Measurements from ENCODE around the gene FOXJ3. TPM values are rescaled to one million over a fixed set of nuclear protein-coding genes. Genes with fewer than 3 reads are reported as not detected.

Gene FOXJ3
- total RNA-seq, 3 donors from 2014 or later: 47.8 to 50.5 (median 49.8) TPM

- H3K4me1 Mint-ChIP-seq (ENCODE audit: low read depth): no peaks in the 10 kb centered on the region
- no peak for ATAC-seq
- H3K27me3 Mint-ChIP-seq (ENCODE audit: low read depth): peaks cover 29% of the 10 kb centered on the region
These were observed 15.1 kb upstream of the FOXJ3 start for GRCh38 chr1:42350086-42350485.

GRCh38 chr1:42348498-42348897, 13.5 kb upstream of the FOXJ3 start:
- DNase-seq: no peak
- ATAC-seq: no peak
- Mint-ChIP-seq H3K9me3 (no peaks in the 10 kb centered on the region), H3K4me3 (no peak overlapping the region), H3K27me3 (ENCODE audit: low read depth) (peaks cover 31% of the 10 kb centered on the region), H3K4me1 (ENCODE audit: low read depth) (no peaks in the 10 kb centered on the region), H3K36me3 (ENCODE audit: insufficient read depth) (no peaks in the 10 kb centered on the region)

More at GRCh38 chr1:42350086-42350485, 15.1 kb upstream of the FOXJ3 start:
- Mint-ChIP-seq H3K36me3 (ENCODE audit: insufficient read depth) (no peaks in the 10 kb centered on the region), H3K4me3 (no peak overlapping the region), H3K9me3 (no peaks in the 10 kb centered on the region)
- no peak for DNase-seq

- no peak for DNase-seq
- no peak for ATAC-seq
These were observed 8.0 kb upstream of the FOXJ3 start for GRCh38 chr1:42343049-42343448.

GRCh38 chr1:42340901-42341300, 5.9 kb upstream of the FOXJ3 start:
- no peaks in the 10 kb centered on the region for H3K9me3 Mint-ChIP-seq
- peaks cover 11% of the 10 kb centered on the region for H3K27me3 Mint-ChIP-seq (ENCODE audit: low read depth)
- H3K4me1 Mint-ChIP-seq (ENCODE audit: low read depth): peaks cover 11% of the 10 kb centered on the region
- H3K4me3 Mint-ChIP-seq: no peak overlapping the region
- no peaks in the 10 kb centered on the region for H3K36me3 Mint-ChIP-seq (ENCODE audit: insufficient read depth)
- ATAC-seq: no peak
- DNase-seq: no peak

More at GRCh38 chr1:42343049-42343448, 8.0 kb upstream of the FOXJ3 start:
- H3K4me3 Mint-ChIP-seq: no peak overlapping the region
- no peaks in the 10 kb centered on the region for H3K9me3 Mint-ChIP-seq
- H3K4me1 Mint-ChIP-seq (ENCODE audit: low read depth): no peaks in the 10 kb centered on the region
- peaks cover 13% of the 10 kb centered on the region for H3K27me3 Mint-ChIP-seq (ENCODE audit: low read depth)
- no peaks in the 10 kb centered on the region for H3K36me3 Mint-ChIP-seq (ENCODE audit: insufficient read depth)

DNA sequence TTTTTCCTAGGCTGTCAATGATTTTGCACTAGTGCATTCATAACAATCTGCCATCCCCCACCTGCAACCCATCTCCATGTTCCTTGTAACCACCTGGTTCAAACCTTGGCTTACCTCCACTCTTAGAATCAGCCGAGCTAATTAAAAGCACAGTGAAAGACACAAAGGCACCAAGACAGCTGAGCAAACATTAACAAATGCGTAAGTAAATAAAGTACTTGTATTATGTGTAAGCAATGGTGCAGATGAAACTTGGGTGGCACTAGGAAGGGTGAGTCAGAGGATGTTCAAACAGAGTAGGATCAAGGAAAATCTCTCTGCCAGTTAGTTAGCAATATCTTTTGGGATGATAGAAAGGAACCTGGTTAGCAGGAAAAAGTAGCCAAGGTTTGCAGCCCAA, 5.1 kb upstream of the FOXJ3 start:
- Mint-ChIP-seq H3K4me1 (ENCODE audit: low read depth) (peaks cover 13% of the 10 kb centered on the region), H3K27me3 (ENCODE audit: low read depth) (peaks cover 3% of the 10 kb centered on the region), H3K9me3 (no peaks in the 10 kb centered on the region), H3K36me3 (ENCODE audit: insufficient read depth) (no peaks in the 10 kb centered on the region), H3K4me3 (no peak overlapping the region)
- no peak for ATAC-seq
- no peak for DNase-seq

DNA sequence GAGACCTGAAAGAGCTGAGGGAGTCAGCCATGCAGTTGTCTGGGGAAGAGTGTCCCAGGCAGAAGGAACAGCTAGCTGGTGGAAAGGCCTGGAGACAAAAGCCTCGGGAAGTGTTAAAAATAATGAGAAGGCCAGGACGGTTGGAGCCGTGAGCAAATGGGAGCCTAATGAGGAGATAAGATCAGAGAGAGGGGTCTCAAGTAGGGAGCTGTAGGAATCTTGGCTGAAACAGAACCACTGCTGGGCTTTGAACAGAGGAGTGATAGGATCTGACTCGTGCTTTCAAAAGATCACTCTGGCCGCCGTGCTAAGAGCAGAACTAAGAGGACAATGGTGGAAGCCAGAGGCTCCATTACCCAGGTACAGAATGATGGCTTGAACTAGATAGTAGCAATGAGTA, 1.9 kb upstream of the FOXJ3 start:
- H3K9me3 Mint-ChIP-seq: no peaks in the 10 kb centered on the region
- no peaks in the 10 kb centered on the region for H3K27me3 Mint-ChIP-seq (ENCODE audit: low read depth)
- peaks cover 32% of the 10 kb centered on the region for H3K4me1 Mint-ChIP-seq (ENCODE audit: low read depth)
- DNase-seq (no peak), ATAC-seq (no peak)
- H3K36me3 Mint-ChIP-seq (ENCODE audit: insufficient read depth): peaks cover under 1% of the 10 kb centered on the region
- peak overlapping the region; percentile 3 for H3K4me3 Mint-ChIP-seq

DNA sequence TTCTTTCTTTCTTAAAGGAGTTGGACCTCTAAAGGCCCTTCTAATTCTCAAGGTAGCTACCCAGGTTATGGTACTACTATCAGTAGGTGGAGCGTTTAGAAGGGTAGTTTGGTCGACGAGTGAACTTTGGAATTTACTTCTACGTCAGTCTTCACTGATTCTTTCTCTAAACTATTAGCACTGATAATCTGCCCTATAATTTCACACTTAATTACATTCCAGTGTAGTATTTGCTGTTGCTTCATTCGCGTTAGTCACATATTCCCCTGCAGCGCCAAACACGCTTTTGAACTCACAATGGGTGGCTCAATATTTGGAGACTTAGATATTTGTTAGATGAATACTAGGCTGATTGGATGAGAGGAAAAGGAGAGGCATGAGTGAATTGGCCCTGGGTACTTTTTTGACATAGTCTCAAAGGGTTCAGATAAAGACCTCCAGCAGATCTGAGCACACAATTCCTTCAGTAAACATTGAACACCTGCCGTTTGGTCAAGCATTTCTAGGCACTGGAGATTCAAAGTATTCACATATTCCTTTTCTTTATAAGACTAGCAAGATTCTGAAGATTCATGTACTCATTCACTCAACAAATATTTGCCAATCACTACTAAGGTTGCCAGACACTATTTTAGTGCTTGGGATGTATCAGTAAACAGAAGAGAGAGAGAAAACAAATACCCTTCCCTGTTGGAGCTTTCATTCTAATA, 929 bp upstream of the FOXJ3 start:
- Mint-ChIP-seq H3K36me3 (ENCODE audit: insufficient read depth) (peaks cover 2% of the 10 kb centered on the region), H3K27me3 (ENCODE audit: low read depth) (no peaks in the 10 kb centered on the region), H3K4me1 (ENCODE audit: low read depth) (peaks cover 37% of the 10 kb centered on the region), H3K9me3 (no peaks in the 10 kb centered on the region), H3K4me3 (peak overlapping the region; percentile 89)
- DNase-seq: no peak
- peak; percentile 4 for ATAC-seq

DNA sequence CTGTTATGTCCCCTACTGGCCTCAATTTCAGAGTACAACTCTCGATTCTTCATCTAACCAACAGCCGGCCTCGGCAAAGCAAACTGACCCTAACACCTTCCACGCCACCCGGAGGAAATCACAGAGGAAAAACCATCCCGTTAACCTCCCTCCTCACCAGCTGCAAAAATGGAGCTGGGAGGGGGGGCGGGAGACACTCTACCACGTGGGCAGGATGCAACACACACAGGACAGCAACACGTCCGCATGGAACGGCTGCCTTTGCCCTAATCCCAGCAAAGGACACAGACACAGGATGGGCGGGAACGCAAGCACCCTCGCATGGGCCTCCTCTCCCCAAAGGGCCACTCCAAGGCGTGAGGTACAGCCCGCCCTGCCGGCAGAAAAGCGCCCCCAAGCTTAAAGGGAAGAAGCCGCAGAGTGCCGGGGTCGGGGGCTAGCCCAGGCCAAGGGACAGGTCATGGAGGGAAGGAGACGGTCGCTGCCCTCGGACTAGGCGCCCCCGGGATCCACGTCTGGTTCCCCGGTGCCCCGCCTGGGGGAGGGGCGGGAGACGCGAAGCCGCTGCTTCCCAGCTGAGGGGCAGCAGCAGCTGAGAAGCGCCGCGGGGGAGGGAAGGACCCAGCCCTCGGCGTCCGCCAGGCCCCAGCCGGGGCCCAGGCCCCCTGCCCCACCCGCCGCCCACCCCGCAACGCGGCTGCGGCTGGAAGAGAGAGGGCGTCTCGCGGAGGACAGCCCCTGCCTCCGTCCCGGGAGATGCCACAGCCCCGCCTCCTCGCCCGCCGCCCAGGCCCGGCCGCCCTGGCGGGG, 590 bp downstream of the FOXJ3 start:
- H3K4me1 Mint-ChIP-seq (ENCODE audit: low read depth): peaks cover 51% of the 10 kb centered on the region

GRCh38 chr1:42333662-42334239, 1.3 kb downstream of the FOXJ3 start:
- ATAC-seq (no peak), DNase-seq (no peak)
- H3K9me3 Mint-ChIP-seq: no peaks in the 10 kb centered on the region
- H3K27me3 Mint-ChIP-seq (ENCODE audit: low read depth): no peaks in the 10 kb centered on the region
- peaks cover 7% of the 10 kb centered on the region for H3K36me3 Mint-ChIP-seq (ENCODE audit: insufficient read depth)
- peaks cover 58% of the 10 kb centered on the region for H3K4me1 Mint-ChIP-seq (ENCODE audit: low read depth)
- H3K4me3 Mint-ChIP-seq: peak overlapping the region; percentile 87

More for the DNA sequence above, 590 bp downstream of the FOXJ3 start:
- ATAC-seq (peak; percentile 69), DNase-seq (no peak)
- Mint-ChIP-seq H3K36me3 (ENCODE audit: insufficient read depth) (peaks cover 7% of the 10 kb centered on the region), H3K27me3 (ENCODE audit: low read depth) (no peaks in the 10 kb centered on the region), H3K4me3 (peak overlapping the region; percentile 87), H3K9me3 (no peaks in the 10 kb centered on the region)

GRCh38 chr1:42332877-42333276, 2.2 kb downstream of the FOXJ3 start:
- no peaks in the 10 kb centered on the region for H3K9me3 Mint-ChIP-seq
- peaks cover 66% of the 10 kb centered on the region for H3K4me1 Mint-ChIP-seq (ENCODE audit: low read depth)
- H3K36me3 Mint-ChIP-seq (ENCODE audit: insufficient read depth): peaks cover 7% of the 10 kb centered on the region
- H3K27me3 Mint-ChIP-seq (ENCODE audit: low read depth): no peaks in the 10 kb centered on the region
- no peak for DNase-seq
- no peak for ATAC-seq
- H3K4me3 Mint-ChIP-seq: peak overlapping the region; percentile 87

- Mint-ChIP-seq H3K4me3 (no peak overlapping the region), H3K9me3 (no peaks in the 10 kb centered on the region), H3K36me3 (ENCODE audit: insufficient read depth) (peaks cover 7% of the 10 kb centered on the region), H3K4me1 (ENCODE audit: low read depth) (peaks cover 79% of the 10 kb centered on the region), H3K27me3 (ENCODE audit: low read depth) (no peaks in the 10 kb centered on the region)
- DNase-seq (no peak), ATAC-seq (no peak)
These were observed 4.8 kb downstream of the FOXJ3 start for GRCh38 chr1:42330215-42330614.

- Mint-ChIP-seq H3K4me1 (ENCODE audit: low read depth) (peaks cover 86% of the 10 kb centered on the region), H3K4me3 (no peak overlapping the region), H3K27me3 (ENCODE audit: low read depth) (no peaks in the 10 kb centered on the region), H3K36me3 (ENCODE audit: insufficient read depth) (peaks cover 7% of the 10 kb centered on the region), H3K9me3 (no peaks in the 10 kb centered on the region)
- DNase-seq (no peak), ATAC-seq (no peak)
These were observed 6.0 kb downstream of the FOXJ3 start for GRCh38 chr1:42328916-42329496.

GRCh38 chr1:42328047-42328625, 6.9 kb downstream of the FOXJ3 start:
- Mint-ChIP-seq H3K9me3 (no peaks in the 10 kb centered on the region), H3K36me3 (ENCODE audit: insufficient read depth) (peaks cover 10% of the 10 kb centered on the region), H3K4me1 (ENCODE audit: low read depth) (peaks cover 83% of the 10 kb centered on the region), H3K4me3 (no peak overlapping the region), H3K27me3 (ENCODE audit: low read depth) (no peaks in the 10 kb centered on the region)
- ATAC-seq (no peak), DNase-seq (no peak)

- Mint-ChIP-seq H3K9me3 (no peaks in the 10 kb centered on the region), H3K4me1 (ENCODE audit: low read depth) (peaks cover 88% of the 10 kb centered on the region), H3K4me3 (no peak overlapping the region), H3K27me3 (ENCODE audit: low read depth) (no peaks in the 10 kb centered on the region), H3K36me3 (ENCODE audit: insufficient read depth) (peaks cover 12% of the 10 kb centered on the region)
- DNase-seq: no peak
- no peak for ATAC-seq
These were observed 10.0 kb downstream of the FOXJ3 start for GRCh38 chr1:42325014-42325402.

Measured in activated T-cell treated with anti-CD3 and anti-CD28 coated beads, Interleukin-2, amount 50 U/mL, for 4 hours (primary cell).